GM18861 (cell line): ENCODE results near the gene CYB5R2.

Experiments
- ATAC-seq: cut with Tn5 transposase; IDR thresholded peaks from one replicate; pipeline ENCODE4 v1.9.1; 2021; ENCODE audit not compliant: unreplicated experiment

Gene CYB5R2

GRCh38 chr11:7638710-7639642, 34.3 kb downstream of the CYB5R2 start:
- ATAC-seq, result no peak

GRCh38 chr11:7637447-7638157, 35.7 kb downstream of the CYB5R2 start:
- ATAC-seq, result no peak

- no peak for ATAC-seq
Measured at GRCh38 chr11:7636350-7636749, 37.0 kb downstream of the CYB5R2 start.

GRCh38 chr11:7635708-7636107, 37.6 kb downstream of the CYB5R2 start:
- no peak for ATAC-seq

- ATAC-seq, result no peak
Measured at GRCh38 chr11:7635137-7635536, 38.2 kb downstream of the CYB5R2 start.

- ATAC-seq, result no peak
Measured at GRCh38 chr11:7632211-7632610, 41.1 kb downstream of the CYB5R2 start.

GRCh38 chr11:7630002-7630401, 43.3 kb downstream of the CYB5R2 start:
- ATAC-seq, result no peak

GRCh38 chr11:7628660-7629059, 44.6 kb downstream of the CYB5R2 start:
- no peak for ATAC-seq

GRCh38 chr11:7622721-7623120, 50.6 kb downstream of the CYB5R2 start:
- no peak for ATAC-seq

GRCh38 chr11:7621554-7621953, 51.7 kb downstream of the CYB5R2 start:
- ATAC-seq, result no peak

GRCh38 chr11:7621090-7621489, 52.2 kb downstream of the CYB5R2 start:
- ATAC-seq, result no peak

- no peak for ATAC-seq
Measured at GRCh38 chr11:7619322-7619721, 54.0 kb downstream of the CYB5R2 start.

- ATAC-seq, result no peak
Measured at GRCh38 chr11:7617032-7617431, 56.3 kb downstream of the CYB5R2 start.
